GM10266 (cell line): ENCODE measurements around the gene HLTF.

Source experiments
- DNase-seq: peaks from one replicate; pipeline ENCODE4 v3.0.0; 2012; ENCODE audit errors: extremely low spot score
- CTCF ChIP-seq: IDR thresholded peaks from 2 replicates; pipeline ENCODE4 v1.5.1; 2012; ENCODE audit warnings: mild to moderate bottlenecking, low read depth; ENCODE audit not compliant: control insufficient read depth, insufficient read depth; ENCODE audit errors: missing control alignments

HLTF gene

GRCh38 chr3:149038322-149038721, 48.0 kb downstream of the HLTF start:
- no peak for DNase-seq
- TF ChIP-seq CTCF = no peak

- no peak for DNase-seq
- no peak for TF ChIP-seq CTCF
Measured at GRCh38 chr3:149037684-149038083, 48.6 kb downstream of the HLTF start.

DNA sequence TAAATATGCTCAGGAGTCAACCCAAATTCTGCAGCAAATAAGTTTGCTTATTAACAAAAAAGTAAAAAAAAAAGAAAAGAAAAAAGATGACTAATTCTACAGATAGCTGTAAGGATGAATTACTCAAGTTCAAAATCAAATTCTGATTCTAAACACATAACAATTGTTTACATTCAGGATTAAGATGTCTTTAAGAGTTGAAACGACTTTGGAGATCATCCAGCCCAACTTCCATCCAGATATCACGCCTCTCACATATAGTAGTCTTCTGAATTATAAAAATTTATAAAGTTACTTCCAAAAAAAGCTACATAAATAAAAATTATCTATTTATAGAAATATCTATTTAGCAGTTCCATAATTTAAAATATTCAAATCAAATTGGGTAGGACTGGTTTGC, 55.2 kb downstream of the HLTF start:
- no peak for TF ChIP-seq CTCF
- no peak for DNase-seq

DNA sequence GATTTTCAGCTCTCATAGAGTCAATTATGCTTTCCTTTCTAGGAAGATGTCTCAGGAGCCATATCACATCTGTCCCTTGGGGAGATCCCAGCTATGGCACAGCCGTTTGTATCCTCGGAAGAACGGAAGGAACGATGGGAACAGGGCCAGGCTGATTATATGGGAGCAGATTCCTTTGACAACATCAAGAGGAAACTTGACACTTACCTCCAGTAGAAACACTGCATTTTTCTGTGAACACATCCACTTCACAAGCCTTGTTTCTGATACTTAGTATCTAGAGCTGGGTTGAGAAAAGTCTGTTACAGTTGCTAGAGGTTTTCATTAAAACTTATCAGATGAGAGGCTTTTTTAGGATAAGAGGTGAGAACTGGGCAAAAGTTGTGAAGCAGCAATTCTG, 59.6 kb downstream of the HLTF start:
- TF ChIP-seq CTCF = no peak
- no peak for DNase-seq

DNA sequence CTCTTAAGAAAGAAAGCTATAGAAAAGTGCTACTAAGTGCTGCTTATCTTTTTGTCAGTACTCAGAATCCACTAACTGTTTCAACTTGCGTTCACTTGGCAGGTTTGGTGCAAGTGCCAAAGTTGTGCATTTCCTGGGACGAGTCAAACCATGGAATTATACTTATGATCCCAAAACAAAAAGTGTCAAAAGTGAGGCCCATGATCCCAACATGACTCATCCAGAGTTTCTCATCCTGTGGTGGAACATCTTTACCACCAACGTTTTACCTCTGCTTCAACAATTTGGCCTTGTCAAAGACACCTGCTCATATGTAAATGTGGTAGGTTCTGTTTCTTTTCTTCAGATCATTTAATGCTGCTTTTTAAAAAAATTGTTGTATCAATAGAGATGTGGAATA, 62.4 kb downstream of the HLTF start:
- no peak for TF ChIP-seq CTCF
- no peak for DNase-seq

DNA sequence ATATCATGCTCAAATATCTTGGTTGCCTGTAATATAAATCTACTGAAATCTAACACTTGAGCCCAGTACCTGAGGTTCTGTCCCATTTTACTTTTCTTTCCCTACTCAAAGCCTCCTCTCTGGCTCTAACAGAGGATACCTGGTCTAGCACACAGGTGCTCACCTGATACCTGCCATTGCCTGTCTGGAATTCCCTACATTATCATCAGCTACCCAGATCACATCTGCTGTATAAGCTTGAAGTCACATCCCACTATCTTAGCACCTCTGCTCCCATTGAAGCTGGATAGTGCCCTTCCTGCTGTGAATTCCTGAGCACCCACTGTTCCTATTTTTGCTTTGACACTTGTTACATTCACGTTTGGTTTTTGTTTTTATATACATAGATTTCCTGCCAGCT, 64.5 kb downstream of the HLTF start:
- DNase-seq = no peak
- no peak for TF ChIP-seq CTCF

DNA sequence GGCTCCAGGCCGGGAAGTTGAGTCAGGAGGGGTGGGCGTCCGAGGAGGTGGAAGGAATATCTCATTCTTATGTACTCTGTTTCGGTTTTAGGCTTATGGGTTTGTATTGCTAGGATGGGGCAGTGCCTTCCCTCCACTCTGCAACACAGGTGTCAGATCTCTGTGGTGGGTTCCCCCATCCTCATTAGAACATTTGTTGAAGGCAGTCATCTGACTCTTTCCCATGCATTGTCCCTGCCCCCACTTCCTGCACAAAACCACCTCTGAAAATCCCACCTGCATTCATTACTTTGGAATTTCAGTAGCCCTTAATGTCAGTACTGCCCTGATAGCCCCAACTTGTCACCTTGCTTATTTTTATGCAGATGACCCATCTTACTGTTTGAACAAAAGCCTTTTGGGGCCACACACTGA, 65.5 kb downstream of the HLTF start:
- TF ChIP-seq CTCF = no peak
- DNase-seq = no peak
